H1 (cell line): ENCODE measurements around the gene CEP85L. TPM values are rescaled to one million over a fixed set of nuclear protein-coding genes. Genes with fewer than 3 reads are reported as not detected.

Source experiments
- FOSL1 ChIP-seq: IDR thresholded peaks from 2 replicates; pipeline ENCODE4 v1.6.1; 2011; ENCODE audit warnings: mild to moderate bottlenecking, low read depth, low read length, moderate library complexity; ENCODE audit not compliant: insufficient read depth
- KDM1A ChIP-seq: fragments of 200-600, 300-600 bp; sonication (generic); IDR thresholded peaks from 2 replicates; pipeline ENCODE4 v1.7.1; 2016; ENCODE audit warnings: mild to moderate bottlenecking, low read length, borderline replicate concordance
- KDM4A ChIP-seq: IDR thresholded peaks from one replicate; pipeline ENCODE4 v1.7.1; 2012; ENCODE audit warnings: low read depth, mild to moderate bottlenecking, moderate library complexity, low read length, inconsistent platforms; ENCODE audit not compliant: severe bottlenecking
- RBBP5 ChIP-seq: IDR thresholded peaks from 2 replicates; pipeline ENCODE4 v1.7.1; 2012; ENCODE audit warnings: low read depth, mild to moderate bottlenecking, inconsistent platforms, low read length, moderate library complexity, borderline replicate concordance
- polyA plus RNA-seq, 7 experiments: library from polyadenylated mRNA; depleted of rRNA in 3 of 7; stranded (reverse) in 5 of 7; unstranded in 2 of 7; fragments of >200 nt in 5 of 7; fragments of 200-250 nt in 2 of 7; gene quantifications; 1 replicate in 5 of 7; 2 replicates in 1 of 7; 4 replicates in 1 of 7; pipeline versions ENCODE4 v1.2.1 to v1.2.3, GENCODE V29; 2011 to 2013; ENCODE audit warnings: missing spikeins in 2 of 7, mixed read lengths in 2 of 7
- total RNA-seq: library from RNA; stranded (reverse); fragmentation: NEBNext Ultra II Directional; extraction: Animal tissue kit (Norgen Biotek cat#: 25700); gene quantifications from 2 replicates; pipeline ENCODE4 v1.2.1, GENCODE V29; 2021

Gene CEP85L
- total and polyA plus RNA-seq, 2 of the 8 experiments (the other 6 are each of a cell fraction or from before 2014, with no cell fraction given) = 3.2 to 27.6 TPM

DNA sequence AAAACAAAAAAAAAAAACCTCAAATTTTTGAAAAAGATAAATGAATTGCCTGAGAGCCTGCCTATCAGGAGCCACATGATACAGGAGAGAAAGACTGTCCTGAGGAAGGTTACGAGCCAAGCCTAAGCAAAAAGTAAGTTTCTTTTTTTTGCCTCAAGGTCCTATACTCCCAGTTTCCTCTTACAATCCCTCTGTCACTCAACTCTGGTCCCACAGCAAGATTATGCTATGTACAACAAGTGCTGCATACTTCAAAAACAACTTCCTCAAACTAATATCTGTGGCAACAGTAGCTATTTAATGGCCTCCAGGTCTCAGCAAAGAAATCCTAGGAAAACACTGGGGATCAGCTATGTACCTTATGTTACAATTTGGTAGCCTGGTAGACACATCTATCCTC lies 56.5 kb downstream of the CEP85L start (continued):
- TF ChIP-seq FOSL1 = no peak
- TF ChIP-seq RBBP5 = no peak
- TF ChIP-seq KDM1A = no peak
- TF ChIP-seq KDM4A = no peak
